ENCODE results near the gene SCART1. TPM values are rescaled to one million over a fixed set of nuclear protein-coding genes. Genes with fewer than 3 reads are reported as not detected.
A peak's percentile ranks its signal among the peaks of the same experiment; 100 is the strongest.

The SCART1 gene
- total and polyA plus RNA-seq, 7 donors, result 0.08 to 1.8 (median 0.58) TPM

DNA sequence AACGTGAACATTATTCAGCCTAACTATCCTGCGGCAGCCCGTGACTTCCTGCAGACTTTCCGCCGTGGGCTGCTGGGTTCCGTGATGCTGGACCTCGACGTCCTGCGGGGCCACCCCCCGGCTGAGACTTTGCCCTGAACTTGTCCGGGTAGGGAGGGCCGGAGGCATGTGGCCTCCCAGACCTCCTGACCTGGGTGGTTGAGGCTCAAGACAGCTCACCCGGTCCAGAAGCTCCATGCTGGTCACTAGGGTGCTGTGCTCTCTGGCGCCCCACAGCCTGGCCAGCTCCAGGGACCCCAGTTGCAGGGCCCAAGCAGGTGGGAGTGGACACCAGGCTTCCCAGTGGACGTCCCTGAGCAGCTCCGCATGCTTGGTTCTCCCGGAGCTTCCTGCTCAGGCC is 33.7 kb upstream of the SCART1 start:
- TF ChIP-seq CTCF (IDR thresholded peaks at IDR 0.05), result no peak
- ATAC-seq (no peak), DNase-seq (no peak)
- H3K27me3 ChIP-seq (ENCODE audit: insufficient read depth in 3 of 3, low read length in 2 of 3), result peaks cover 0 to 15% (median 8%) of the 10 kb centered on the region in 3 donors
- no peaks in the 10 kb centered on the region for H3K9me3 ChIP-seq
- H3K36me3 ChIP-seq (ENCODE audit: insufficient read depth in 1 of 2, low read depth in 1 of 2), result peaks cover 0 to 42% of the 10 kb centered on the region in 2 donors
- H3K27ac ChIP-seq, result no peak overlapping the region
- peaks cover 3% of the 10 kb centered on the region for H3K4me1 ChIP-seq
- intact Hi-C loops (cut with DNase I), result no loop called here
- H3K4me3 ChIP-seq, result no peak overlapping the region
- 91 to 92% (median 92%) methylated on average over 17 of the region's 17 CpGs for WGBS, 3 donors

DNA sequence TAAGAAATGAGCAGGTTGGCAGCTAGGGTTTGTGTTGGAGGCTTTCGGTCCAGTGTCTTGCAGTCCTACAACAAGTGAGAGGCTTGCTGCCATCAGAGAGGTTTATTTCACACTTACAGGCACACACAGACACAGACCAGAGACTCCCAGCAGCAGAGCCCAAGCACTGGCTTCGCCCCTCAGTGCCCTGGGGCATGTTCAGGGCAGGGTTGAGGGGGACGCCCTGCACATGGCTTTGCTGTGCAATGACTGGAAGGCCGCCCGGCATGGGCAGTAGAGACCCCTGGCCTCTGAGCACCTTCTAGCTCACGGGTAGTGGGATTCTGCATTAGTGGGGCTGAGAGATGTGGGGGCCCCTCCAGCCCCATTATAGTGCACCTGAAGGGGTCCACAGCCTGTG is 33.2 kb upstream of the SCART1 start:
- Histone ChIP-seq H3K9me3 (no peaks in the 10 kb centered on the region), H3K4me3 (no peak overlapping the region), H3K27ac (no peak overlapping the region), H3K36me3 (ENCODE audit: insufficient read depth in 1 of 2, low read depth in 1 of 2) (peaks cover 0 to 36% of the 10 kb centered on the region in 2 donors), H3K4me1 (peaks cover 3% of the 10 kb centered on the region), H3K27me3 (ENCODE audit: insufficient read depth in 3 of 3, low read length in 2 of 3) (peaks cover 0 to 15% (median 8%) of the 10 kb centered on the region in 3 donors)
- no peak for TF ChIP-seq CTCF (IDR thresholded peaks at IDR 0.05)
- WGBS, 3 donors, result 91 to 97% (median 96%) methylated on average over 6 of the region's 6 CpGs
- DNase-seq (no peak), ATAC-seq (no peak)
- intact Hi-C loops (cut with DNase I), result no loop called here

- Histone ChIP-seq H3K36me3 (ENCODE audit: insufficient read depth in 1 of 2, low read depth in 1 of 2) (peaks cover 0 to 35% of the 10 kb centered on the region in 2 donors), H3K4me1 (peaks cover 3% of the 10 kb centered on the region), H3K9me3 (no peaks in the 10 kb centered on the region), H3K4me3 (no peak overlapping the region), H3K27me3 (ENCODE audit: insufficient read depth in 3 of 3, low read length in 2 of 3) (peaks cover 0 to 15% (median 8%) of the 10 kb centered on the region in 3 donors), H3K27ac (no peak overlapping the region)
- intact Hi-C loops (cut with DNase I), result no loop called here
- TF ChIP-seq CTCF (IDR thresholded peaks at IDR 0.05), result no peak
- DNase-seq, result no peak
- ATAC-seq, result peak in 1 of 4 donors; percentile 8
- WGBS, 3 donors, result 73 to 82% (median 75%) methylated on average over 14 to 16 of the region's 17 CpGs
These were observed 32.2 kb upstream of the SCART1 start for GRCh38 chr10:133421336-133422222.

DNA sequence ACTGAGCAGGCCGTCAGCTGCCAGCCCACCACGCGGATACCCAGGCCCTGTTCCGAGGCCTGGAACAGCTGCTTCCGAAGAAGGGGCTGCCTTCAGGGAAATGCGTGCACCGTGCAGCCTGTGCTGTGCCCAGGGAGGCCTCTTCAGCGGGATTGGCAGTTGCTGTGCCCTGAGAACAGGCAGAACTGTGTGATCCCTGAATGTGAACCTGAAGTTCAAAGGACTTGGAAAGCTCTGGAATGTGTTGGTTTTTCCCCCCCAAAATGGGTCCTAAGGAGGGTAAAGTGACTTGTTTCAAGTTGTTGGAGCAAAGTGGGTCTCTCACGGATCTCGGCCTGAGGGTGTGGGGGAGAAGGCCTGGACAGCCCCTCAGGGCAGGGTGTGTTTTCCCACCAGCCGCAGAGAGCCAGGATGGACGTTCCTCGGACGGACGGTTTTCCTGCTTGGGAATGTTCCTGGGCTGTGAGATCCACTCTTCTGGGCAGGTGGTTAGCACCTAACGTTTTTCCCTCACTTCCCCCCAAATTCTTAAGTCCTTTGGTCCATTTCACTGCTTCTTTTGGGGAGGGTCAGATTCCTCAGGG is 31.4 kb upstream of the SCART1 start:
- H3K36me3 ChIP-seq (ENCODE audit: insufficient read depth in 1 of 2, low read depth in 1 of 2), result peaks cover 0 to 35% of the 10 kb centered on the region in 2 donors
- intact Hi-C loops (cut with DNase I), result no loop called here
- TF ChIP-seq CTCF (IDR thresholded peaks at IDR 0.05), result no peak
- peaks cover 3% of the 10 kb centered on the region for H3K4me1 ChIP-seq
- H3K27ac ChIP-seq, result no peak overlapping the region
- H3K27me3 ChIP-seq (ENCODE audit: insufficient read depth in 3 of 3, low read length in 2 of 3), result peaks cover 0 to 15% (median 8%) of the 10 kb centered on the region in 3 donors
- ATAC-seq (no peak), DNase-seq (no peak)
- H3K9me3 ChIP-seq, result no peaks in the 10 kb centered on the region
- WGBS, 3 donors, result 65 to 74% (median 66%) methylated on average over 16 of the region's 16 CpGs
- H3K4me3 ChIP-seq, result no peak overlapping the region
